ENCODE results near the gene LRRC53. TPM values are rescaled to one million over a fixed set of nuclear protein-coding genes. Genes with fewer than 3 reads are reported as not detected.
A peak's percentile ranks its signal among the peaks of the same experiment; 100 is the strongest.

The LRRC53 gene
- total and polyA plus RNA-seq, 2 of the 8 experiments (the other 6 are each of a cell fraction or from before 2014, with no cell fraction given), result not detected

DNA sequence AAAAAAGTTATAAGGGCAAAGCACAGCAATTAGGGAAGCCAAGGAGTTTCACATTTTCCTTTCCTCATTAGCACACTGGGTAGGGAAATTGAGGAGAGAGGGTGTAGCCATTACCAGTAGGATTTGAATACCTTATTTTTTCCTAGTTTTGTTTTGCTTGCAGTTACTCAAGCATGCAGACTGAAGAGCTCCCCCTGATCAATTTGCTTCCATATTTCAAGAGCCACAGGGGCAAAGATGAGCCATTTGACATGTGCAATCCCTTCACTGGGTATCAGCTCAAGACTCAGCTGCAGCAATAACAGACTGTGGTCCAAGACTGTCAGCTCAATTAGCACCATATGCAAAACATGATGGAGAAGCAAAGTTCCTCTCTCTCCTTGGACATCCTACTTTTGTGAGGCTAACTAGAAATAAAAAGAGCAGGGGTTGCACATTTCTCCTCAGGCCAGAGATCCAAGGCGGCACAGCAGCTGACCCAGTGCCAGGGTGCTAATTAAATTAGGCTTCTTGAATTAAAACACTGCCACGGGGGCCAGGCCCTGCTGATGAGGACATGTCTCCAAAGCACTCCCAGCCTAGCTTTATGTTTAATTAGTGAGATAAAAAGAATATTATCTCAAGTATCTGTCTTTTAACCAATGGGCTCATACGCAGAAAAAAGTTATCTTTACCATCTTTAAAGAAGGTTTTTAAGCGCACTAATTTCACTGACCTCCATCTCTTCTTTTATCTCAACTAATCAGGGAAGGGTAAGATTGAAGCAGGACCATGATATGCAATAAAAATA lies 36.7 kb upstream of the LRRC53 start:
- no peak for FAIRE-seq
- H4K8ac ChIP-seq (ENCODE audit: extremely low read depth, insufficient read depth, low read length), result no peak overlapping the region
- no peaks in the 10 kb centered on the region for H3K36me3 ChIP-seq (ENCODE audit: control insufficient read depth in 2 of 4, insufficient read depth in 4 of 4, low read length in 3 of 4)
- WGBS, 2 experiments (ENCODE audit: extremely low coverage in 1 of 2, insufficient coverage in 1 of 2, insufficient read length in 1 of 2, insufficient replicate concordance in 2 of 2, low coverage in 1 of 2, low lambda C conversion rate in 2 of 2, missing lambda C conversion rate in 1 of 2), result 91% methylated on average over 4 of the region's 4 CpGs; no CpG with 5 or more reads in 1 of the 2 experiments
- H3K27me3 ChIP-seq (replicated peaks in 1 of 4; ENCODE audit: control insufficient read depth in 3 of 4, extremely low read depth in 1 of 4, insufficient read depth in 3 of 4, low read length in 3 of 4), result no peaks in the 10 kb centered on the region
- DNase-seq (ENCODE audit: low read depth in 1 of 2, low spot score in 2 of 2), result no peak
- TF ChIP-seq RXRA (IDR thresholded peaks at IDR 0.05; ENCODE audit: insufficient read depth, low read depth, low read length) (no peak), TAF7 (optimal IDR thresholded peaks at IDR 0.05; ENCODE audit: borderline replicate concordance, low read depth, low read length) (no peak), SIX5 (IDR thresholded peaks at IDR 0.05; ENCODE audit: low read depth, low read length) (no peak), SP1 (IDR thresholded peaks at IDR 0.05; ENCODE audit: low read depth, low read length) (no peak)
- H2BK120ac ChIP-seq (replicated peaks; ENCODE audit: low read depth, low read length), result no peak overlapping the region
- H2BK12ac ChIP-seq (ENCODE audit: low read depth, low read length), result no peak overlapping the region
- no peak overlapping the region for H4K5ac ChIP-seq (ENCODE audit: insufficient read length, low read depth, low read length)
- H3K14ac ChIP-seq (ENCODE audit: insufficient read length), result no peak overlapping the region
- H3K4me2 ChIP-seq (ENCODE audit: insufficient read depth in 1 of 2, low read depth in 2 of 2, low read length in 2 of 2), result no peak overlapping the region
- H3K27ac ChIP-seq (ENCODE audit: low read depth, low read length), result no peak overlapping the region
- H3K4me3 ChIP-seq (ENCODE audit: extremely low read depth in 1 of 4, insufficient read depth in 2 of 4, low read depth in 3 of 4, low read length in 4 of 4), result no peak overlapping the region
- no peaks in the 10 kb centered on the region for H4K20me1 ChIP-seq (replicated peaks in 1 of 2; ENCODE audit: control insufficient read depth in 1 of 2, insufficient read depth in 2 of 2, low read length in 2 of 2)
- no peak overlapping the region for H2AK5ac ChIP-seq (ENCODE audit: low read depth, low read length)
- H3K9me3 ChIP-seq (ENCODE audit: insufficient read depth in 2 of 2, low read depth in 1 of 2, low read length in 1 of 2), result no peaks in the 10 kb centered on the region
- H3K23me2 ChIP-seq (ENCODE audit: low read depth, low read length), result no peaks in the 10 kb centered on the region
- H2BK15ac ChIP-seq (ENCODE audit: low read length), result no peak overlapping the region
- H3K4ac ChIP-seq (replicated peaks; ENCODE audit: insufficient read length, low read depth, low read length), result no peak overlapping the region
- H4K91ac ChIP-seq (replicated peaks; ENCODE audit: insufficient read length, low read length), result no peak overlapping the region
- no peak overlapping the region for H3K18ac ChIP-seq (ENCODE audit: extremely low read depth, low read length)
- H3K79me1 ChIP-seq (ENCODE audit: low read depth, low read length), result no peaks in the 10 kb centered on the region
- no peaks in the 10 kb centered on the region for H3K4me1 ChIP-seq (replicated peaks in 1 of 4; ENCODE audit: control insufficient read depth in 3 of 4, insufficient read depth in 4 of 4, low read length in 3 of 4)
- H2BK5ac ChIP-seq (ENCODE audit: low read depth, low read length), result no peak overlapping the region
- POLR2A ChIA-PET (ENCODE audit: partially characterized antibody), result no interaction called here
- H3K23ac ChIP-seq (ENCODE audit: insufficient read length), result no peak overlapping the region
- H3K79me2 ChIP-seq (ENCODE audit: control insufficient read depth in 1 of 2, insufficient read depth in 2 of 2, low read length in 2 of 2), result no peaks in the 10 kb centered on the region
- peak overlapping the region; percentile 82; the same call in 1 of the 2 replicates for H2AFZ ChIP-seq (ENCODE audit: low read length)
- no peak overlapping the region for H2BK20ac ChIP-seq (ENCODE audit: low read length)
- no peak overlapping the region for H3K9ac ChIP-seq (replicated peaks in 1 of 4; ENCODE audit: extremely low read depth in 1 of 4, low read depth in 3 of 4, low read length in 3 of 4)
- no peak overlapping the region for H3K56ac ChIP-seq (replicated peaks; ENCODE audit: insufficient read length, low read depth, low read length)
- CTCF ChIA-PET (ENCODE audit: partially characterized antibody), result interaction anchor here (0.8 to 1.3 kb wide), 2 partner anchors 10 to 46 kb away, joined by 3 to 4 read pairs; no protein-coding TSS in a partner anchor

Measured in H1 (cell line).